ENCODE results near the gene PRR23E.

The PRR23E gene

GRCh38 chr3:127165694-127166485 lies 27.0 kb upstream of the PRR23E start:
- DNase-seq, result no peak

GRCh38 chr3:127166501-127167065 lies 26.3 kb upstream of the PRR23E start:
- DNase-seq, result no peak

- DNase-seq, result no peak
These were observed 25.5 kb upstream of the PRR23E start for GRCh38 chr3:127167315-127168043.

GRCh38 chr3:127168271-127168670 lies 24.7 kb upstream of the PRR23E start:
- no peak for DNase-seq

GRCh38 chr3:127170814-127171213 lies 22.1 kb upstream of the PRR23E start:
- DNase-seq, result no peak

- DNase-seq, result no peak
These were observed 21.6 kb upstream of the PRR23E start for GRCh38 chr3:127171320-127171719.

GRCh38 chr3:127171721-127172120 lies 21.2 kb upstream of the PRR23E start:
- no peak for DNase-seq

GRCh38 chr3:127172211-127172610 lies 20.7 kb upstream of the PRR23E start:
- DNase-seq, result no peak

GRCh38 chr3:127172781-127173515 lies 20.0 kb upstream of the PRR23E start:
- DNase-seq, result no peak

GRCh38 chr3:127173516-127174166 lies 19.3 kb upstream of the PRR23E start:
- DNase-seq, result no peak

GRCh38 chr3:127174284-127174683 lies 18.6 kb upstream of the PRR23E start:
- DNase-seq, result no peak

GRCh38 chr3:127174715-127175140 lies 18.2 kb upstream of the PRR23E start:
- DNase-seq, result no peak

- no peak for DNase-seq
These were observed 17.7 kb upstream of the PRR23E start for GRCh38 chr3:127175272-127175671.

GRCh38 chr3:127177226-127177625 lies 15.7 kb upstream of the PRR23E start:
- no peak for DNase-seq

GRCh38 chr3:127180859-127181258 lies 12.1 kb upstream of the PRR23E start:
- DNase-seq, result no peak

- DNase-seq, result no peak
These were observed 10.5 kb upstream of the PRR23E start for GRCh38 chr3:127182431-127182830.

- no peak for DNase-seq
These were observed 9.8 kb upstream of the PRR23E start for GRCh38 chr3:127182848-127183714.

GRCh38 chr3:127183931-127184869 lies 8.7 kb upstream of the PRR23E start:
- no peak for DNase-seq

GRCh38 chr3:127184870-127185216 lies 8.1 kb upstream of the PRR23E start:
- no peak for DNase-seq

- DNase-seq, result no peak
These were observed 7.7 kb upstream of the PRR23E start for GRCh38 chr3:127185268-127185667.

Data from RPMI8226 (cell line).